Measurements from ENCODE around the gene MYBBP1A.

Gene MYBBP1A

DNA sequence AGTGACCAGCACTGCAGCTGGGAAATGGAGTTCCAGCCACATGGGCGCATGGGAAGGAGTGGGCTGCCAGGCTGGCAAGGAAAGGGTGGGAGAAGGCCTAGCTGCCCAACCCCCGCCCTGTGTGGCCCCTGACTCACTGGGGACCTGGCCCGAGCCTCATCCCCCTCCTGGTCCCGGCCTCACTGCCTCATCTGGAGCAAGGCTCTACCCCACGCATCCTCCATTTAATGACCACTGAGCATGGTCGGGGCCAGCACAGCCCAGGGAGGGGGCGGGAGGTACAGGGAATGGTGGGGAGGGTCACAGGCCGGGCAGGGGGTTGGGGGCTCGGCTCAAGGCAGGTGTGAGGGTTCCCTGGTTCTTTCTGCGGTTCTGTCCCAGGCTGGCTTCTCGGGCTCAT is 40.4 kb downstream of the MYBBP1A start:
- DNase-seq (ENCODE audit: low spot score) = no peak

DNA sequence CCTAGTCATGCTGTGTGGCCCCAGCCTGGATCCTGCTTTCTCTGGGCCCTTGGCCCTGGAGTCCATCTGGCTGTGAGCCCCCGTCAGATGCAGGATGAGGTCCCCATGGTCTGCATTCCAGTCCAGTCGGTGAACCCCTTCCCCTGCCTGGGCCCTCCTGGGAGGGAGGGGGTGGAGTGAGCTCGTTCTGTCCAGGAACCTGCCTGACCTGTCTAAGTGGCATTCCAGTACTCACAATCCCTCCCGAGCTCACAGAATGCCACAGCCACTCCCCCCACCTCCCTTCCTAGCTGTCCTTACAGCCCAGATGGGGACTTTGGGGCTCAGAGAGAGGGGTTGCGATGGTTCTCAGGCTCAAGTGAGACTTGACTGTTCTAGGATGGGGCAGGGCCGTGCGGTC is 41.0 kb downstream of the MYBBP1A start:
- DNase-seq (ENCODE audit: low spot score) = no peak

DNA sequence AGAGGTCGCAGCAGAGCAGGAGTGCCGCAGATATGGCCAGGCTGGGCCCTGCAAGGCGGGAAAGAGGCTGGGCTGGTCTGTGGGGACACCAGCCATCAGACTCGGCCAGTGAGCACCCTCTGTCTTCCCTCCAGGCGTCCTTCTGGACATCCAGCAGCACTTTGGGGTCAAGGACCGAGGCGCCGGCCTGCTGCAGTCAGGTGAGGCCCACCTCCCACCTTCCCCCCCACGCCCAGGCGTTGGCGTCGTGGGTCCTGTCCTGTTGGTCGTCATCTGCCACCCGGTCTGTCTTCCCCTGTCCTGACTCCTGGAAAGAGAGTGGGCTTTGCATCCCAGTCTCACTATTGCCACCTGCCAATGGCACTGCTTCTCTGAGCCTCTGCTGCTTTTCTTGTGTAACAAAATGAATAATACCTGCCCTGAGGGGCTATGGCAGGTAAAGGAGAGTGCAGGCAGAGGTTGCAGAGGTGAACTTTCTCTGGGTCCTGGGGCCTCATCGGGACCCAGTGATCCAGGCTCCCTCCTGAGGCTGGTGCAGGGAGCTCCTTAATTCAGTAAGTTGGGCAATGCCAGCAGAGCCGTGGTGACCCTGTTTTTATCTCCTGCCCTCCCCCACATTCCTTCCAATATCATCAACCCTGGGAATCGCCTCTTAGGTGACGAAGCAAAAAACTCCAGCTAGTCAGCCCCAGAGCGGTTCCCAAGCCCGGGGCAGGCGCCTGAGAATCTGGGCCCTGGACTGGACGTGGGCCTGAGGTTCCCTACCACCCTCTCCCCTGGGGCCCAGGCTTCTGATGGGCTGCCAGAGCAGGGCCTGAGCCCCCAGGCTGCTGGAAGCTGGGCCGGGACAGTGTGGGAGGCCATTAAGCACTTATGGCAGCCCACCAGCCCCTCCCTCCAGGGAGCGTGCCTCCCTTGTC is 41.8 kb downstream of the MYBBP1A start:
- no peak for DNase-seq (ENCODE audit: low spot score)

- no peak for DNase-seq (ENCODE audit: low spot score)
Observed at GRCh38 chr17:4512156-4513112, 42.8 kb downstream of the MYBBP1A start.

DNA sequence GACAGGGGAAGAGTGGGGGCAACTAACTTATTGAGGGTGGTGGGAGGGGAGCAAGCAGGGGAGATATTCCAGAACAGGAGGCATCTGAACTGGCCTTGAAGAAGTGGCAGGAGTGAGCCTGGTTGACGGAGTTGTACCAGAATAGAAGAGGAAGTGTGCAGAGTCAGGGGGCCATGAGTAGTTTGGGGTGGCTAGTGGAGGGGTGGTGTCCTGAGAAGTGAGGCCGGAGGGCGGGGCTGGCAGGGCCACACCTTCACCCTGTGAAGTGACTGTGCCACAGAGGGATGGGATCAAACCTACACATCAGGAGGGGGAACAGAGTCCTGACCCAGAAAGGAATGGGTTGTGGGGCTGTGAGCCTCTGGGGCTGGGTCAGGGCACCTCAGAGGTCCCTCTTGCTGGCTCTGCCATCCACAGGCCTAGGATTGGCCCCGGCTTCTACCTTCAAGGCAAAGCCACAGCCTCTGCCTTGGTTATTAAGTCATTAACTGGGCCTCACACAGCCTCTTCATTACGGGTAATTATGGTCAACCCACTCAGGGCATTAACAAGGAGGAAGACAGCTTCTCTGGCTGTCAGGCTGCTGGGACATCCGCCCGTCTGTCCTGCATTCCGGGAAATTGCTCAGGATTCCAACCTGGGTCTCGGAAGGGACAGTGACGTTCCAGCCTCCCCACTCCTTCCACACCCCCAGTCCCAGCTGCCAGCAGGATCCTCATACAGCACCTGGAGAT is 43.8 kb downstream of the MYBBP1A start:
- DNase-seq (ENCODE audit: low spot score) = no peak

- no peak for DNase-seq (ENCODE audit: low spot score)
Observed at GRCh38 chr17:4510618-4510941, 44.6 kb downstream of the MYBBP1A start.

GRCh38 chr17:4509923-4510617 is 45.1 kb downstream of the MYBBP1A start:
- DNase-seq (ENCODE audit: low spot score) = no peak

DNA sequence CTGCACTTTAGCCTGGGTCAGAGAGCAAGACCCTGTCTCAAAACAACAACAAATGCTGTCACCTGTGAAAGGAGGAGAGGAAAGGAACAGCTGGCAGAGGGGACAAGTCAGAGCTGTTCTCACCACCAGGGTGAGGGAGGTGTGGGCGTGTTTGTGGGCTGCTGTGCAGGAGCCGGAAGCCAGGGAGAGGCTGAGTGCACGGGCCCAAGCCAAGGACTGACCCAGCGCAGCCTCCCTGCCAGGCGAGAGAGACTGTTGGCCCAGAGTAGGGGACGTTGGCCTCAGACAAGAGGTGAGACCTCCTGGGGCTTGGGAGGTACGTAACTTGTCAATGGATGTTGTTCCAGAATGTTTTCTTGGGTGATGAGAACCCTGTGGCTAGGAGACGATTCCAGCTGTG is 45.8 kb downstream of the MYBBP1A start:
- DNase-seq (ENCODE audit: low spot score) = no peak

- DNase-seq (ENCODE audit: low spot score) = no peak
Observed at GRCh38 chr17:4508207-4508606, 47.0 kb downstream of the MYBBP1A start.

DNA sequence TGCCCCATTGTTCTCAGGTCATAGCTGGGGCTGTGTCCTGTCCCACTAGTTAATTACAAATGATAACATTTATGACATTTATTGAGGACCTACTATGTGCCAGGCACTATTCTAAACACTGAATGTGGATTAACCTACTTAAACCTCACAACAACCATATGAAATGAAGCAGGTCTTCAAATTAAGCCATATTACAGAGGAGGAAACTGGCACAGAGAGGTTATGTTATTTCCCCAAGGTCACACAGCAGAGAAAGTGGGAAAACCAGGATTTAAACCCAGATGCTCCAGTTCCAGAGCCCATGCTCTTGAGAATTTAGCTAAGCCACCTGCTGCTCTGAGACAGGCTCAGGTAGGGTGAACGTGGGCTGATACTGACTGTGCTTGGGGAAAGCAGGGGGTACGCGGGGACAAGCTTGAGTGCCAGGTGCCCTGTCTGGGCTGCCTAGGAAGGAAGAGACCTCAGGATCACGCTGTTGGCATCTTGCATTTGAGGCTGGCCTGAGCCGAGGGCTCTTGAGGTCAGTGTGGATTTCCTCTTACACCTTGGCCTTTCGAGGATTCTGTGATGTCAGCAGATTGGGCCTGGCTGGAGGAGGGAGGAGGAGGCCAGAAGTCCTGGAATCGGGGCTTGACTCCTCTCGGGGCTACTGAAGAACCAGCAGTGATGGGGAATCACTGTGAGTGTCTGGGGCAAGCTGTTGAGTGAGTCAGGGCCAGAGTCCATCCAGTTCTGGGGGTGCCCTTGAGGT is 47.6 kb downstream of the MYBBP1A start:
- DNase-seq (ENCODE audit: low spot score) = no peak

GRCh38 chr17:4506892-4507291 is 48.3 kb downstream of the MYBBP1A start:
- DNase-seq (ENCODE audit: low spot score) = no peak

DNA sequence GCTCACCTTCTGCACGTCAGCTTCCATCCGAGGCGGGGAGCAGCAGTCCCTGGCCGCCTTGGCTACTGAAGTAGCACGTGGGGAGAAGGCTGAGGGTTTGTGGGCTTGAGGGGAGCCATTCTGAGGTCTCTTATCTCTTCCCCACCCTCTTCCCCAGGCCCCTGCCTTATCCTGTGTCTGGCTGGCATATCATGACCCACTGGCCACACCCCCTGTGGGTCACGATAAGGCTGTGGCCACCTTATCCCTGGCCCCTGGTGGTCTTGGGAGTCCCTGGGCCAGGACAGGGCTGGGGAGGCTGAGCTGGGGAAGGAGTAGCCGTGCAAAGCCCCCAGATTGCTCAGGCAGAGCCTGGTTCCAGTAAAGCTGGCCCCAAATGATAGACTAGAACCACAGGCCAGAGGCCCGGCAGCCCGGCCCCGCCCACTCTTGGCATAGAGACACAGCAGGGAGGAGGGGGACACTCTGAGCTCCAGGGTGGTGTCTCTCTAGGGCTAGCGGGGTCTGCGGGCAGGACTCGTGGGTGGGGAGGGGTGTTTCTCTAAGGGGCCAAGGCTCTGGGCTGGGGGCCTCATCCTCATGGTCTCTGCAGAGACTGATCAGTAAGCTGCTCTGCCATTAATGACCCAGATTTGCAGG is 48.9 kb downstream of the MYBBP1A start:
- no peak for DNase-seq (ENCODE audit: low spot score)

- no peak for DNase-seq (ENCODE audit: low spot score)
Observed at GRCh38 chr17:4505187-4505586, 50.0 kb downstream of the MYBBP1A start.

- DNase-seq (ENCODE audit: low spot score) = no peak
Observed at GRCh38 chr17:4504188-4504587, 51.0 kb downstream of the MYBBP1A start.

DNA sequence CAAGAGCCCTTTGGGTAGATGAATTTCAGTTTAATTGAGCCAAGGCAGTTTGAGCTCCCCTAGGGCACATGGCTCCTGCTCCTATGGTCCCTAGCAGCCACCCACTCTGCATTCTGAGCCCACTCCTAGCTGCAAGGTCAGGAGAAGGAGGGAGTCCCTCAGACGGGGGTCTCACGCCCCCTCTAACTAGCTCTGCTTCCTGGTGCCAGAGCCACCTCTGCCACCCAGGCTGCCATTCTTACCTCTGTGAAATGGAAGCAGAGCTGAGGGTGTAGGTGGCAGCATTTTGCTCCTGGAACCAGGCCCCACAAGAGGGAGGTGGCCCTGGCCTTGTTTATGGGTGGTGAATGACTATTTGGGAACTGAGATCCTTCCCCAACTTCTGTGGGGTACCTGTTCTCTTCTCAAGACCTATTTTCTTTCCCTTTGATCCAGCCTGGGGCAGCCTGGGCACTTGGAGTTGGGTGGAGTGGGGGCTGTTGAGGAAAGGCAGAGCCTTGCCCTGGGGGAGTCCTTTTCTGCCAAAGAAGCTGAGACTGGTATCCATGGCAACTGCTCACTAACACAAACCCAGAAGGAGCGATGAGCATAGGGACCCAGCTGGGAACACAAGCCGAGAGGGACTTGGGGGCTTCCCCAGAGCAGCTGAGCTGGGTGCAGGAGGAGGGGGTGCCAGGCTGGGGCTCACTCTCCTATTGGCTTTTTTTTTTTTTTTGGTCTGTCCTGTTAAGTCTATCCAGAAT is 51.7 kb downstream of the MYBBP1A start:
- no peak for DNase-seq (ENCODE audit: low spot score)

- no peak for DNase-seq (ENCODE audit: low spot score)
Observed at GRCh38 chr17:4502466-4503154, 52.6 kb downstream of the MYBBP1A start.

DNA sequence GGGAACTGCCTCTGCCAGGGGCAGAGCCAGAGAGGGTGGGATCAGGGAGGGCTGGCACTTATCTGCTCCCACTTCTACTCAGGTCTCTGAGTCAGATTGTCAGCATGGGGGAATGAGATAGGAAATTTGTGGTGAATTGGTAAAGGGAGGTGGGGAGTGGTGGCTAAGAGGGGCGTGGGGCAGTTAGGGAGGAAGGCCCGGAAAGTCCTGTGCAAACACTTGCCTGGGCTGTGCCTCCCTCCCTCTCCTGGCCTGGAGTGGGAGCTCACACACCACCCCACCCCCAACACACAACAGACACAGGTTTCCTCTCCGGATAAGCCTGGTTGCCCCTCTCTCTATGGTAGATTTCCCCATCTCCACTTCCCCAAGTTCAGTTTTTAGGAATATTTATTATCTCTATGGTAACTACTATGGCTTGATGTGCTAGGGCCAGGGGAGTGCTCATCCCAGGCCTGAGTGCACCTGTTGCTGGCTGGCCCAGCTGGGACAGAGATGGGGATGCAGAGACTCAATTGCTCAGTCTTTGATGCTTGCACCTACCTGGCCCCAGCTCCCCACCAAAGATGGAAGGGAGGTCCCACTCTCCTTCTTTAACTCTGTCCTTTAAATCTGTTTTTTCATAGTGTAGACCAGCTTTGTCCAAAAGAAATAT is 53.8 kb downstream of the MYBBP1A start:
- DNase-seq (ENCODE audit: low spot score) = no peak

- DNase-seq (ENCODE audit: low spot score) = no peak
Observed at GRCh38 chr17:4500191-4500571, 55.0 kb downstream of the MYBBP1A start.
